Dedifferentiated amniotic fluid mesenchymal stem cell (primary cell): ENCODE results near the gene CNPY1.
"Not testable (repeated sequence)": the region's sequence is repeated elsewhere in the genome, so short reads cannot be mapped to it uniquely, and the experiment has no call there.

Experiments used
- DNase-seq: peaks from one replicate; pipeline ENCODE4 v3.0.0-alpha.2; 2016; ENCODE audit errors: extremely low spot score

CNPY1 gene

DNA sequence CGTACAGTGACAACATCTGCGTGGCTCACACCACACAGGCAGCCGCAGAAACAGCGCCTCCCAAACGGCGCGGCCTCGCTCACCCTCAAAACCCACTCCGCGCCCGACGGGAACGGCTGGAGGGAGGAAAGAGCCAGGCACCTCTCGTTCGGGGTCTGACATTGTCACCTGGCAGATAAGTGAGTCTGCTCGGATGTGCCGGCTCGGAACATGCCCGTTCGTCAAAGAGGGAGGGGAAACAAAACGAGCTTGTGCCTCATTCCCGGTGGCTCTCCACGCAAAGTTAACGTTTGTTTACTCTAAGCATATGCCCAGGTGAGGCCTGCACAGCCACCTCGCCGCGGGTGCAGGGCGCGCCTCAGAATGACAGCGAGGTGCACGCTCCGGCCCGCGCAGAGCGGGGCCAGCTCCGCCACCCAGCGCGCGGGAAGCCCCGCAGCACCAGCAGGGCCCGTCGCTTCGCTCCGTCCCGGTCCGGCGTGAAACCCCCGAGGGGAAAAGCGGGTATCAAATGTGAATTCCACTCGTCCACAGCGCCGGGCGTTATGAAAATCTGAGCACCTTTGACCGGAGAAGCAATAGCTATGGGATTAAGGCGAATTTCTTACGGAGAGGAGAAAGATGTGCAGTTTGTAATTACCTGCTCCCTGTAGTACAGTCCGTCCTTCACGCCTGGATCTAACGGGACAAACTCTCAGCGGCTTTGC lies 13.1 kb downstream of the CNPY1 start:
- no peak for DNase-seq

DNA sequence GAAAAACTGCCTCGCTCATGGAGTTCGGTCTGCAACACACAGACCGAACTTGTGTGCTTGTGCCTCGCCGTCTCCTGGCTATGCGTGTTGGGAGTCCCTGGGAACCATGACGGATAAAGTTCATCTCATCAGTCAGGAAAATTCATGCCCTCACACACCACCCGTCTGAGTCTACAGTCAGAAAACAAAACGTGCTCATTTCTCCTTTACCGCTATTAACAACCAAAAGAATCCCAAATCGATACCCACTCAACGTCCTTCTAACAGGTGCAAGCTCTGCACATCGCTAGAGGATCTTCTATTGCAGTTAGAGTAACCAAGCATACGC lies 13.6 kb downstream of the CNPY1 start:
- DNase-seq, result no peak

DNA sequence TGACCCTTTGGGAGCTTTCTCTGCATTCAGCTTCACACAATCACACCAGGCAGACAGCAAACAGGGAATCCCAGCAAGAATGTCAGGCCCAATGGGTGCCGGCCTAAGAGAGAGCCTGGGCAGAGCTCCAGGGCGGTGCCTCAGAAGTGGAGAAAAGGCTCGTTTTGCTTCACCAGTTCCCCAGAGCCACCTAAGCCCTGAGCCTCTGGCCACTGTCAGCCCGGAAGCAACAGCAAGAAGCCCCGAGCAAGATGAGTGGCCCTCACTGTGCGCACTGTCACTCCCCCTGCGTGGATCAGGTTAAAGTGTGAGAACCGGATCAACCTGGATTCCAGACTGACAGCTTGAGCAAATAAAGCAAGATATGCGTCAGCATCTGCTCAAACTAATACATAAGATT lies 14.7 kb downstream of the CNPY1 start:
- no peak for DNase-seq

DNA sequence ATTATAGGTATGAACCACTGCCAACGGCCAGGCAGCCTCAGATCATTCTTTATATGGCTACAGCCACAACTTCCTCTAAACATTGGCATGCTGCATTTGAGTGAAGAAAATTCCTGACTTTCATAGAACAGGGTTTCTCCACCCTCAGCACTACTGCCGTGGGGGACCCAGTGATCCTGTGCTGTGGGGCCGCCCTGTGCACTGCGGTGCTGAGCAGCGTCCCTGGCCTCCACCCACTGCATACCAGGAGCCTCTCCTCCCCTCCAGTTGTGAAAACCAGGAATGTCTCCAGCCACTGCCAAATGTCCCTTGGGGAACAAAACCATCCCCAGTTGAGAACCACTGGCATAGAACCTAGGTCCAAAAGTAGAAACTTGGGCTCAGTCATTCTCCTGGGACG lies 15.8 kb downstream of the CNPY1 start:
- no peak for DNase-seq

DNA sequence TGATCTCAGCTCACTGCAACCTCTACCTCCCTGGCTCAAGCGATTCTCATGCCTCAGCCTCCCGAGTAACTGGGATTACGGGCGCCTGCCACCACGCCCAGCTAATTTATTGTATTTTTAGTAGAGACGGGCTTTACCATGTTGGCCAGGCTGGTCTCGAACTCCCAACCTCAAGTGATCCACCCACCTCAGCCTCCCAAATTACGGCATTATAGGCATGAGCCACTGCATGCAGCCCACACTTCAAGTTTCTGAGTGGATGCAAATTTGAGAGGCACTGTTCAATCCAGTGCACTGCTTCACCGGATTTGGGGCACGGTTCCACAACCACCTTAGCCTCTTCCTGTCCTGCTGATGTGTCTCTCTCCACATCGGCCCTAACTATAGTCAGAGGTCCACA lies 16.5 kb downstream of the CNPY1 start:
- DNase-seq, result no peak

DNA sequence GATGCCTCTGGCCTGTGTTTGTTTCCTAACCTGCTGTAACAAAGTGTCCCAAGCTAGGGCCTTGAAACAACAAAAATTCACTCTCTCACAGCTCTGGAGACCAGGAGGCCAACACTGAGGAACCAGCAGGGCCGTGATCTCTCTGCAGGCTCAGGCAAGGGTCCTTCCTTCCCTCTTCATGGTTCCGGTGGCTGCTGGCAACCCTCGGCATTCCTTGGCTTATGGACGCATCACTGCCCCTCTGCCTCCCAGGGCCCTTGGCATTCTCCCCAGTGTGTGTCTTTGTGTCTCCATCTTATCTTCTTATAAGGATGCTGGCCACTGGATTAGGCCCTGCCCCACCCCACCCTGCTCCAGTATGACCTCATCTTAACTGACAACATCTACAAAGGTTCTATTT lies 17.0 kb downstream of the CNPY1 start:
- no peak for DNase-seq

DNA sequence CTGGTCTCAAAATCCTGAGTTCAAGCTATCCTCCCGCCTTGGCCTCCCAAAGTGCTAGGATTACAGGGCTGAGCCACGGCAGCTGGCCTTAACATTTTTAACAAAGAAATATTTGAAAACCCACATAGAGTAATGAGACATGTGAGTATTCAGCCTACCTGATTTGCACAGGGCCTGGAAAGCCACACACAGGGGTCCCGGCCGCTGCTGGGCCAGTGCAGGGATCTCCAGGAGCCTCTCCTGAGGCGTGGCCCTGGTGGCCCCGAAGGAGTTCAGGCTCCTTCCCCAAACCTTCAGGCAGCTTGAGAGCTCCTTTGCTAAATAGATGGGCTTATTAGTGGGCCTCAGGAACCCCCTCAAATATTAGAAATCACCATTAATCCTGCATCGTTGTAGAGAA lies 18.7 kb downstream of the CNPY1 start:
- DNase-seq, result no peak

DNA sequence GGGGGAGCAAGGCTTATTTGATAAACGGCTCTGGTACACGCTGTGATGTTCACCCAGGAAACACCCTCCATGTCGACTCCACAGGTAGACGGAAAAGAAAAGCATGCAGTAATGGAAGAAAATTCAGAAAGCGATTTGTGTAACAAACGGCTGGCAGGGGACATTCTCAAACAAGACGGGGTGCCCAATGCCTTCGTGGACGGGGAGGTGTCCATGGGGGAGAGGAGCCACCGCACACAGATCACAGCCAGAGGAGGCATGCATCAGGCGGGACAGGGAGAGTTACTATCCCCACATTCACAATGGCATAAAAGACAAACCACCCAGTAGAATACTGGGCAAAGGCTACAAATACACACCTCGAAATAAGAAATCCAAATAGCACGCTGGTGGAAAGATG lies 20.1 kb downstream of the CNPY1 start:
- DNase-seq, result no peak

DNA sequence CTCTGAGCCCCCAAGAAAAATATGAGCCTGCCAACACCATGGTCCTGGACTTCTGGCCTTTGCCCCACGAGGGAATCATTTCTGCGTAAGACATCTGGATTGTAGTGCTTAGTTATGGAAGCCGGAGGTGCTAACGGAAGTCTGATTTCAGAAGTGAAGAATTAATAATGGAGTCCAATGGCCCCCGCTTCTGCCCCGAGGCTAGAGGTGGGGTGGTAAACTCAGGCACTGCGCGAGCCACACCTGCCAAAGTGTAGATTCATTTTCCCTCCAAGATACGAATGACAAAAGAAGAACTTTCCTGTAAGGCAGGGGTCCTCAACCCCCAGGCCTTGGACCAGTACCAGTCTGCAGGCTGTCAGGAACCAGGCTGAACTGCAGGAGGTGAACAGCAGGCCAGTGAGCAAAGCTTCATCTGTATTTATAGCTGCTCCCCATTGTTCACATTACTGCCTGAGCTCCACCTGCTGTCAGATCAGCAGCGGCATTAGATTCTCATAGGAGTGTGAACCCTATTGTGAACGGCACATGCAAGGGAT lies 22.3 kb downstream of the CNPY1 start:
- DNase-seq, result no peak

DNA sequence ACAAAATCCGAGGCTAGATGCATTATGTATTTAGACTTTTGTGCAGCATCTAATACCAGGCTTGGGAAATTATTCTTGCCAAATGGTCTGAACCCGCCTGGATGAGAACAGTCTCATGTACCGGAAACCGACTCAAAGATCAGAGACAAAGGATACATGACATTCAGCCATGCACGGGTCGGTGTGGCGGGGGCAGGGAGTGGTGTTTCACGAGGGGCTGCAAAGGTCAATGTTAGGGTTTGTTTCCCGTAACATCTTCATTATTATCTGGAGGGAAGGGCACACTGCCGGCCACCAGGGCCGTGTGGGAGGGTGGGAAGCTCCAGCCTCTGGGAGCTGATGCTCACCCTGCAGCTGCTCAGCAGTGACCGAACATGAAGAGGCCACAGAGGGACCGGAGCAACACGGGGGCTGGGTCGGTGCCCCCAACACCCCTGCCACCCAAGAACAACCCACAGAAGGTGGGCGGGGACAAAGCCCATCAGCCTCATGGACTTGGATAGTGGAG lies 23.1 kb downstream of the CNPY1 start:
- DNase-seq, result no peak

DNA sequence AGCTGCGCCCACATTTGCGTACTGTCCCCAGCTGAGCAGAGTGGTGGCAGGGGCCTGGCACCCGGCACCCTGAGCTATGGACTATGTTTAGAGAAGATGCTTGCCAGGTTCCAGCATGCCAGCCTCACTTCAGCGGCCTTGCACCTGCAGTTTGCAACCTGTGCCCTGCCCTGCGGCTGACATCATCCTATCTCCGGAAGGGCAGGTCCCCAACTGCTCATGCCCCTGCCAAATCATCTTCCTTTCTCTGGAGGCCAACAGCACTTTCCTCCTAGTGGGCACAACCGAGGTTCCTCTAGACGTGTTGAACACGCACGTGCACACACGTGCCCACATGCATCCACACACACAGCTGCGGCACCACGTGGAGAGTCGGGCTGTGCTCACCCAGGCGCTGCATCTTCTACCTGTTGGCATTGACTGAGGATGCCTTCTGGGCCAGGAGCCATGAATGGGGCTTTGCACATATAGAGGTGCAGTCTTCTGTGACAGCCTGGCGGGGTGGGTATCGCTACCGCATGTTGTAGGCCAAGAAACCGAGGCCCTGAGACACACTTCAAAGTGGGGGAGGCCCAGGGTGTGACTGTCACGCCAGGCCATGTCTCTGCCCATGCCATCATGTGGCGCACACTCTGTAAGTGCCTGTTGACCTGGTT lies 24.5 kb downstream of the CNPY1 start:
- DNase-seq, result no peak

DNA sequence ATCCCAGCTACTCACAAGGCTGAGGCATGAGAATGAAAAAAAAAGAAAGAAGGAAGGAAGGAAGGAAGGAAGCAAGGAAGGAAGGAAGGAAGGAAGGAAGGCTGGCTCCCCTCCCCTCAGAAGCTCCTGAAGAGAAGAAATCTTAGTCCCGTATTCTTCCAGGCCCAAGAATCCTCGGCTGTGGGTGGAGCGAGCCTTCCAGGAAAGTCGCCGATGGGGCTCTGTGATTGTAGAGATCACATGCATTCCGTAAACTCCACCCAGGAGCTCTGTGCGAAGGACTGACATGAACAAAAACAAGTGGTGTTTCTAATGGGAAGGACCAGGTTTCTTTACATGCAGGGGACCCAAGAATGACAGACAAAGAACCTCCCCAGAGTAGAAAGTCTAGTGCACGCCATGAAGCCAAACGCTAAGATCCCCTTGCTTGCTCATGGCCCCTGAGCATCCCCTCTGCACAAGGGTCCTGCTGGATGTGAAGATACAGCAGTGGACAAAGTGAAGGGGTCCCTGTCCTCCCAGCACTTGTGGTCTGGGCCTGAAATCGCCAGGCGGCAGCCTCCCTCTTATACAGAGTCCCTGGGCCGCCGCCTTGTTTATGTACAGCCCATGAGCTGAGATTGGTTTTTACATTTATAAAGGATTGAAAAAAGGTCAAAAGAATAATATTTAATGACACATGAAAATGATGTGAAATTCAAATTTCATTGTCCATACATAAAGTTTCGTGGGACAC lies 25.2 kb downstream of the CNPY1 start:
- no peak for DNase-seq

DNA sequence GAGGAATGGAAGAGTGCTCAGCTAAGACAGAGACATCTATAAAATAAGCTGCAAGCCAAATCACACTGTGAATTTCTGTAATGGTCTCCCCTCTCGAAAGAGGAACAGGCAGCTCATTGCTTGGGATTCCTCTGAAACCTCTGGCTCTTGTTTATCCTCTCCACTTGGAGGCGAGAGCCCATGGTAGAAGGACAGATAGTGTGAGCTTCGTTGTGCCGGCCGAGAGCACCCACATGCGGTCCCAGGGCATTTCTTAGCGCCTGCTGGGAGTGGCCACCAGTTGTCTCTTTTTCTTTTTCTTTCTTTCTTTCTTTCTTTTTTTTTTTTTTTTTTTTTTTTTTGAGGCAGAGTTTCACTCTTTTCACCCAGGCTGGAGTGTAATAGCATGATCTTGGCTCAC lies 26.2 kb downstream of the CNPY1 start:
- DNase-seq, result no peak

DNA sequence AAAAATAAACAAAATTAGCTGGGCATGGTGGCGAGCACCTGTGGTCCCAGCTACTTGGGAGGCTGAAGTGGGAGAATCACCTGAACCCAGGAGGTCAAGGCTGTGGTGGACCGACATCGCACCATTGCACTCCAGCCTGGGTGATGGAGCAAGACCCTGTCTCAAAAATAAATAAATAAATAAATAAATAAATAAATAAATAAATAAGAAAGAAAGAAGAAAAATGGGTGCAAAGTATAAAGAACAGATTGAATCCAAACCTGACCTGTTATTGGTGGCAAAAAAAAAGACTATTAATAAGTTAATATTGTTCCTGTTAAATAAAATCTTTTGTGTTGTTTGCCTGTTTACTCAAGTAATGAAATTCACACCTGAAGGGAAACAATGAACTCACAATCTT lies 27.0 kb downstream of the CNPY1 start:
- not testable (repeated sequence) for DNase-seq

DNA sequence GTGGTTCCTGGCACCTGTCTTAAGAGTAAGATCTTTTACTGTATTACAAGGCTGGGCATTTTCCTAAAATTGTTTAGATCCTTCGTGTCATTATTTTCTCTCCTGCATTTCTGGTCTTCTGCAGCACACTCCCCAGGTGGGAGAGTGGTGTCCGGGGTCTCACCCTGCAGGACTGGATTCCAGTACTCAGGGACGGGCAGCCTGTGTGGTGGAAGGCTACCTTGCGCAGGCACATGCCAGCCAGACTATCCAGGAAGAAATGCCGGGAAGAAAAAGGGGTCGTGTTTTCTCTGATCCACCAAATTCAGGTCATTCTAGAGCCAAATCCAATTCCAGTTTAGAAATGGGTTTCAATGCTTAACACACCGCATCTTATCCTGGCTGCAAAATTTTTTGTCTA lies 27.7 kb downstream of the CNPY1 start:
- no peak for DNase-seq

DNA sequence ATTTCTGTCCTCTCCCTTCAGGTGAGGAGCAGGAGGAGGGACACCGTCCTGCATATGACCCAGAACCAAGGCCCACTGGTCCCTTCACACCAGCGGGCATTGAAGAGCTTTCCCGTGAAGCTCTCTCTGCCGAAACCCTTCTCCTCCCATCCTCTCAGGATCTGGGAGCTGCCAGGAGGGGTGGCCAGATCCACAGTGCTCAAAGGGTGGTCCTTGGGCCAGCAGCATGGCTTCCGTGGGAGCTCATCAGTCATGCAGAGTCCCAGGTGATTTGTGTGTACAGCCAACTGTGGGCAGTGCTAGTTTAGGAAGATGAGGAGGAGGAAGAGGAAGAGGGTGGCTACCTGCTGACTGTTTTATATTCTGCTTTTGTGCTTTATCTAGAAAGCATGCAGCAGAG lies 28.4 kb downstream of the CNPY1 start:
- DNase-seq, result no peak

DNA sequence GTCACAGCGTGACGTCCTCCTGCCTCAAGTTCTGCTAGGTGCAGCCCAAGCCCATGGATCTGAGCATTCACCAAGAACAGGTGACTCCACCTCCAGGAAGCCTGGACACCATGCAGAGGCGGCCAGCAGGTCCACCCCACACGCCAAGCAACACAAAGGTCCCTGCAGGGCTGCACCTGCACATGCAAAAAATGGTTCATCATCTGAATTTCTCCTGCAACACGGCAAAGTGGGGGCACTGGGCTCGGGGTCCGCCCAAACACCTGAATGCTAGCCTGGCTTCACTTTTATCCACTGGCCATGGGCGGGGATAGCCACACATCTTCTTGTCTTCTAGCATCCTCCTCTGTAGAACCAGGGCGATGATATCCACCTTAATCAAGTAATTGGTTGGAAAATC lies 28.9 kb downstream of the CNPY1 start:
- no peak for DNase-seq

DNA sequence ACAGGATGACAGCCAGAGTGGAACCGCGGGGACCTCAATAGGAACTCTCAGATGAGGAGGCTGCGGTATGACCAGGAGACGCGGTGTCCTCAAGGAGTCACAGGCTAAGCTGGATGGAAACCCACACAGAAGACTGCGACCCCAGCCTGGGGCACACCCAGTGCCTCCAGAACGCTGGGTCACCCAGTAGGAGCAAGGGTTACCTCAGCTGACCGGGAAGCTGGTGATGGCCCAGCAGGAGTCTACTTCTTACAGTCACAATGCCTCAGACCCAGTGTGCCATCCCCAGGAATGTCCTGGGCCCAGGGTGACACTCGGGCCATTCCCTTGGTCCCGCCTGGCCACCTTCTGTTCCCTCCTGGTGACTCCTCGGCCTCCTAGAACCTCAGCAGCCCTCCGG lies 29.9 kb downstream of the CNPY1 start:
- DNase-seq, result no peak

DNA sequence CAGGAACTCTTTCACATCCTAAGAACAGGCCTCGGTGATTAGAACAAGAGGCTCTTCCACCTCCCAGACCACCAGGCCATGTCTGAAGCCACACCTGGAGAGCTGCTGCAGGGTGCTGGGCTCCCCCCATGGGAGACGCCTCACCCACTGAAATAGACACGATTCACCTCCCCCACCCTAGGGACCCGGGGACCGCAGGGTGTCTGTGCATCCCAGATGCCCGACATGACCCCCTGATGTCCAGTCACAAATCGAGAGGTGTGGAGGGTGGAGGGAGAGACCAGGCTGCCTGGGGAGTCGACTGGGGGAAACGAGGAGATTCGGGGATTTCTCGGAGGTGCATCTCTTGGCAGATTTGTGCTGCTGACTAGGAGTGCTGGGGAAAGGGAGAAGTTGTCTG lies 31.0 kb downstream of the CNPY1 start:
- DNase-seq, result no peak

DNA sequence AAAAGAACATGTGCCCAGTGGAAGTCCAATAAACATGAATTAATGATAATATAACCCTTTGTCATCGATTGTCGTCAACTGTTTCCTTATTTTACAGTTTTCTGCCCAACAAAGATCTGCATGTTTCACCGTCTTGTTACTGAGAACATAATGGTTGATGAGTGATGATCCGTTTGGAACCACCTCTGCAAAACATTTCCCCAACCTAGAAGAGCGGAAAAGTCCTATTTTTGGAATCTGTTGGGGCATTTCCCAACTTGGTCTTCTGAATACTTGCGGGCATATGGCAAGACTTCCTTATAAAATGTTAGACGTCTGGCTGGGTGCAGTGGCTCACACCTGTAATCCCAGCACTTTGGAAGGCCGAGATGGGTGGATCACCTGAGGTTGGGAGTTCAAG lies 32.1 kb downstream of the CNPY1 start:
- no peak for DNase-seq

DNA sequence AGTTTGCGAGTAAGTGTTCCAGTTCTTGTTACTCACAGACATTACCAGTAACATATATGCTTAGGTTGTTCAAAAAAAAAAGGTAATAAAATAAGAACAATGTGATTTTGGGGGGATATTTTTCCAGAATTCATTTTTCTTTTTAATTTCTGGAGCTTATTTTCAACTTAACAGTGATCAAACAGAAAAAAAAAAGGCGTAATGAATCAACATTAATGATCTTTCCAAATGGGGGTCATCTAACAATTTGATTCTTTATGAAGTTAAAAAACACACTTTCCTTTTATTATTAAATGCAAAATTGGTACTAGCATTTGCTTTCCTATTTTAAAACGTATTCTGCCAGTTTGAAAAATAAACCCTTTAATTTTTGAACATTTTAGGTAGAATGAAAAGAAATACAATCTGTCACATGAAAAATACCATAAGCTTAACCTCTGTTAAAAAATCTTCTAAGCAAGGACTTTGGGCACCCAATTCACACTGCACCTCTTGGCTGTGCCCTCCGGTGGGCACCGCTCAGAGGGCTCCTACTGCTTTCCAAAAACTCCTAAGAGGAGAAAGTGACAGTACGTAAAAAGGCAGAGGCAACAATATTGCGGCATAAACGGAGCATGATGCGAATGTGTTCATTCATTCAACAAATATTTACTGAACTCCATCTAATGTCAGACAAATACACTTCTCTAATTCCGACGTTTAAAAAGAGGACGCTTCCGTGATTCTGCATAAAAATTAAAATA lies 32.6 kb downstream of the CNPY1 start:
- DNase-seq, result no peak

DNA sequence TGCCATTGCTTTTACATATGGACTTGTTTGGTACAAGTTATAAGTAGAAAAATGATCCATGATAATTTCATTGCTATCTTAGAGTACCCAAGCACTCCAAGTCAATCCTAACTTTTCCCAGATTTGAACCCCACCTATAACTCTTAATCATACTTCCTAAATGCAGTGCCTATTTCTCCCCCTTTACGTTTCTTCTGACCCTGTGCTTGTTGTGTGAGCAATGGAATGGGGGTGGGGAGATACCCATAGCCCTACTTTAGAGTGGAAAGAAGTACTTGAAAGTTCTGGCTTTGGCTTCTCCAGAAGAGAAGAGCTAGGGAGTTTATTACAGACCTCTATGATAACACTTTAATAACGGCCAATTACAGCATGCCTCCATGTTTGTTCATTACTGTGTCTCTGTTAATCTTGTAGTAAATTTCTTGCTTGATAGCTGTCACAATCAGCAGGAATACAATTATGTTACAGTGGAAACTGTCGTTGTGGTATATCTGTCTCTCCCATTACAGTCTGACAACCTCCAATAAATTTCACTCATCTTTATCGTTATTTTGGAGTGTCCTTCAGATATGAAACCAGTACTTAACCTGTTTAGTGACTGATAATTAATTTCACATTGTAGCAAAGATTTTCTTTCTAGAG lies 34.0 kb downstream of the CNPY1 start:
- no peak for DNase-seq
